Ovary (tissue), 3 donors: ENCODE results near the gene POU3F3.

Source experiments
- POLR2A ChIP-seq: fragments of 450-650 bp; IDR thresholded peaks from one replicate; pipeline ENCODE4 v1.6.1; 2017; ENCODE audit warnings: antibody characterized with exemption, mild to moderate bottlenecking, moderate library complexity
- TF ChIP-seq, protein P1 (sequence below), 3 donors: fragments of 450-650 bp in 2 of 3; fragments of 200-600 bp in 1 of 3; IDR thresholded peaks; one replicate each; pipeline versions ENCODE4 v1.5.1 to v1.8.0; 2016 to 2022; ENCODE audit warnings: antibody characterized with exemption in 3 of 3, mild to moderate bottlenecking in 1 of 3
- donor health status: DM: no; HTN: no; CAD: no.

DNA sequence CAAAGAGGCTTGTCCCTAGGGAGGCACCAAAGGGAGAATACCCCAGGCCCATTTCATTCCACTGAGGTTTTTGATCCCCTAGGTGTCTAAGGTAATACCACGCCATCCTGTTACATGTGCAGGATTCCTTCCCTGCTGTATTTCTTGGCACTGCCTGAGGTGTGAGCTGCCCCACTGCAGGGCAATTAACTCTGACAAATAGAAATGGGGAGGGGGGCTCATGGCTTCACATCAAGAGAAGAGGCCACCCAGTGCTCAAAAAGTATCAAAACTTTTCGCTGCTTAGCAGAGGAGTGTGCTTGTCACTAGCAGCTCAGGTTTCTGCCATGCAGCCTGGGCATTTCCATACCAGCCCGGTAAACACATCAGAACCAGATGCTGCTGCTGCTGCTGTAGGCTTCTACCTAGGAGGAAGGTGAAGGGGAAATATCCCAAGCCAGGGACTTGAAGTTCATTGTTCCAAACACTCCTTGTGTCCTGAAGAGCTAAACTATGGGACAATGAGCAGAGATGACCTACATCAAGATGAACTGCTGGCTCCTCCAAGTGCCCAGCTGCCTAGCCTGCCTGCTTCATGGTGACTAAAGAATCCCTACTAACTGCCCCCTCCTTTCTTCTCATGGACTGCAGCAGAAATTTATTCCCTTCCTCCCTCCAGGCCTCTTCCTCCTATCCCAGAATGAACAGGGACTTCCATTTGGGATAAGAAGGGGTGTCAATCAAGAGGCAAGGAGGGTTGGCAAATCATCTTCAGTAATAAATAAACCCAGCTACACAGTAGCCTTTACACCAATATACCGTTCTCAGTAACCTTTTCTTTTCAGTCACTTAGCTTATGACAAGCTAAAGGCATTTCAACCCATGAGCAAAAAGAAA, 16.4 kb downstream of the POU3F3 start:
- TF ChIP-seq, protein P1, sequence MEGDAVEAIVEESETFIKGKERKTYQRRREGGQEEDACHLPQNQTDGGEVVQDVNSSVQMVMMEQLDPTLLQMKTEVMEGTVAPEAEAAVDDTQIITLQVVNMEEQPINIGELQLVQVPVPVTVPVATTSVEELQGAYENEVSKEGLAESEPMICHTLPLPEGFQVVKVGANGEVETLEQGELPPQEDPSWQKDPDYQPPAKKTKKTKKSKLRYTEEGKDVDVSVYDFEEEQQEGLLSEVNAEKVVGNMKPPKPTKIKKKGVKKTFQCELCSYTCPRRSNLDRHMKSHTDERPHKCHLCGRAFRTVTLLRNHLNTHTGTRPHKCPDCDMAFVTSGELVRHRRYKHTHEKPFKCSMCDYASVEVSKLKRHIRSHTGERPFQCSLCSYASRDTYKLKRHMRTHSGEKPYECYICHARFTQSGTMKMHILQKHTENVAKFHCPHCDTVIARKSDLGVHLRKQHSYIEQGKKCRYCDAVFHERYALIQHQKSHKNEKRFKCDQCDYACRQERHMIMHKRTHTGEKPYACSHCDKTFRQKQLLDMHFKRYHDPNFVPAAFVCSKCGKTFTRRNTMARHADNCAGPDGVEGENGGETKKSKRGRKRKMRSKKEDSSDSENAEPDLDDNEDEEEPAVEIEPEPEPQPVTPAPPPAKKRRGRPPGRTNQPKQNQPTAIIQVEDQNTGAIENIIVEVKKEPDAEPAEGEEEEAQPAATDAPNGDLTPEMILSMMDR (IDR thresholded peaks at IDR 0.05): no peak
- no peak for TF ChIP-seq POLR2A
